Activated CD8-positive, alpha-beta memory T cell treated with anti-CD3 and anti-CD28 coated beads, Interleukin-2, amount 10 ng/mL, durations not matched to agents 7 days and 5 days (primary cell): ENCODE data around the gene WDR77. TPM values are rescaled to one million over a fixed set of nuclear protein-coding genes. Genes with fewer than 3 reads are reported as not detected.

Experiments used
- ATAC-seq: fragments of 150-1000 bp; cut with Tn5 transposase; one replicate; pipeline ENCODE4 v1.10.0; 2021; ENCODE audit warnings: moderate library complexity
- CTCF ChIA-PET: fragments of 350-600 bp; sonication (Branson Sonifier 250); formaldehyde crosslinking; loops from one replicate; lab custom pipeline; 2021; ENCODE audit warnings: antibody characterized with exemption; lab: Charles Lee
- DNase-seq: peaks from one replicate; pipeline ENCODE4 v3.0.0-alpha.2; 2020
- H3K27ac Mint-ChIP-seq: one replicate; pipeline ENCODE4 v1.8.0; 2021; ENCODE audit warnings: mild to moderate bottlenecking, mixed read lengths
- H3K27me3 Mint-ChIP-seq: one replicate; pipeline ENCODE4 v1.8.0; 2021; ENCODE audit warnings: mixed read lengths
- H3K36me3 Mint-ChIP-seq: one replicate; pipeline ENCODE4 v1.8.0; 2021; ENCODE audit warnings: mild to moderate bottlenecking, mixed read lengths
- H3K4me1 Mint-ChIP-seq: one replicate; pipeline ENCODE4 v1.8.0; 2021; ENCODE audit warnings: mixed read lengths
- H3K4me3 Mint-ChIP-seq: one replicate; pipeline ENCODE4 v1.8.0; 2021; ENCODE audit warnings: mild to moderate bottlenecking, moderate library complexity, mixed read lengths
- H3K9me3 Mint-ChIP-seq: one replicate; pipeline ENCODE4 v1.8.0; 2022; ENCODE audit warnings: low read depth, mixed read lengths
- total RNA-seq, 2 experiments: library from RNA; stranded (reverse); gene quantifications; one replicate each; pipeline ENCODE4 v1.2.3, GENCODE V29; 2021

Gene WDR77
- total RNA-seq: 10 to 100 TPM; 29.6 to 37.5 TPM

DNA sequence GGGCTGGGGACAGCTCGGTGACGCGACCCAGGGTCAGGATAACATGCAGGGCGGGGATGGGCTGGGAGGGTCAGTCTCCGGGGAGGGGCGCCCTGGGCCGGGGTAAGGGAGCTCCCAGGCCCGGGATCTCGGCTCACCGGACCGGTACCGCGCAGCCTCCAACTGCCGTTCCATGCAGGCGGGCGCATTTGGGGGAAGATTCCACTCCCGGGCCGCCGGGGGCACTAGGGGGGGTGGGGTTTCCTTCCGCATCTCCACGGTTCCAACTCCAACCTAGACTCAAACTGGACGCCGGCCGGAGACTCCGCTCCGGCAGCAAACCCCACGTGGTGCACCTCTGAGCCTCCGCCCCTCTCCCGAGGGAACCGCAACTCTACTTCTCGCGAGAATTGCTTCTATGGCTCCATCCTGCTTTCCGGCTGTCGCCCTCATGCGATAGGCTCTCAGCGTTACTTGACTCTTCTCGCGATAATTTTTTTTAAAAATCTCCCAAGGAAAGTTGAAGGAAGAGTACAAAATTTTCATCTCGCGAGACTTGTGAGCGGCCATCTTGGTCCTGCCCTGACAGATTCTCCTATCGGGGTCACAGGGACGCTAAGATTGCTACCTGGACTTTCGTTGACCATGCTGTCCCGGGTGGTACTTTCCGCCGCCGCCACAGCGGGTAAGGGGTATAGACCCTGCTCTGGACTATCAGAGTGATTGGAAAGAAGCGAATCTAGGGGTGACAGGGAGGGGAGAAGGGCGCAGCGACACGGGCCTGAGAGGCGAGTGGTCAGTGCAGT, at the start of gene WDR77, which contains the start of gene ATP5PB:
WDR77 (minus strand) TSS at position 339 of the 785 bp plus-strand sequence; CDS start at position 252, 87 bp downstream.
ATP5PB (plus strand) TSS at position 547 of the 785 bp plus-strand sequence; CDS start at position 625, 78 bp downstream.
- peak within 1 kb of the TSS; percentile 98 for H3K4me3 Mint-ChIP-seq
- no peaks in the 10 kb centered on the region for H3K9me3 Mint-ChIP-seq
- no peaks in the 10 kb centered on the region for H3K27me3 Mint-ChIP-seq
- H3K4me1 Mint-ChIP-seq: peaks cover 73% of the 10 kb centered on the region
- peak within 1 kb of the TSS; percentile 94 for H3K27ac Mint-ChIP-seq
- ATAC-seq (peak; percentile 96), DNase-seq (peak; percentile 97)
- CTCF ChIA-PET: interaction anchor here (0.9 to 4.7 kb wide), 10 partner anchors 12 to 306 kb away, joined by 3 to 25 read pairs (median 5); no protein-coding TSS in a partner anchor
- H3K36me3 Mint-ChIP-seq: peaks cover 35% of the 10 kb centered on the region

DNA sequence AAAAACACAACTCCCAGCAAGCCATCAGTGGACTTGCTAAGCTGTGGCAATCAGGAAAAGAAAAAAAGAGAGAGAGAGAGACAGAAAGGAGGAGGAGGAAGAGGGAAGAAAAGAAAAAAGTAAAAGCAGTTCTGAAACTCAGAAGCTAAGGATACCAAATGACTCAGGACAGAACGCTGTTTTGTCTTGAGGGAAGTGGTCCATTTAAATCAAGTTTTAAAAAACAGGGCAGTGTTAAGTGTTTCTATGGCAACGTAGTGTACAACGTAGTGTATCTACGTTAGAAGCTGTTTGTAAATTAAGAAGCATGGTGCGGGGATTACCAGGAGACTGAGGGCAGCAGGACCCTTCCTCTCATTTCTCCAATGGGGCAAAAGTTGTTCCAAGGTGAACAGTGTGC, 48.5 kb upstream of the WDR77 start:
- DNase-seq (no peak), ATAC-seq (no peak)
- peaks cover 30% of the 10 kb centered on the region for H3K4me1 Mint-ChIP-seq
- CTCF ChIA-PET: interaction anchor here (0.9 to 4.5 kb wide), 5 partner anchors 10 to 272 kb away, joined by 3 to 27 read pairs (median 3); no protein-coding TSS in a partner anchor
- peaks cover 35% of the 10 kb centered on the region for H3K36me3 Mint-ChIP-seq
- no peak overlapping the region for H3K27ac Mint-ChIP-seq
- H3K4me3 Mint-ChIP-seq: no peak overlapping the region
- H3K9me3 Mint-ChIP-seq: peaks cover 16% of the 10 kb centered on the region
- H3K27me3 Mint-ChIP-seq: no peaks in the 10 kb centered on the region

DNA sequence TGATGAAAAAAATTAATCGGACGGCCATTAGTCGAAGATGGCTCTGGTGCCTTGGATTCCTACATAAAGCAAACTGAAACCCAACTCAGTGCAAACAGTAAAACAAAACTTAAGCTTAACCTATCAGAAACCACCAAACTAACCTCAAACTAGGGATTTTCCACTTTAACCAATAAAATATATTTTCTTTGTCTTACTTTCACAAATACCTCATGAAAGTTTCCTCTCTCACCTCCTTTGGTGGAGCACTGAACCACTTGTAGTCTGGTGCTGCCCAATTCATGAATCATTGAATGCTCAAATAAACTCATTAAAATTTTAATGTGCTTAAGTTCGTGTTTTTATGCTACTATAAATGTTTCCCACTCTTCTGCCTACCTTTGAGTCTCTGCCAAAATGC, 47.3 kb upstream of the WDR77 start:
- Mint-ChIP-seq H3K9me3 (peaks cover 18% of the 10 kb centered on the region), H3K27me3 (peaks cover 1% of the 10 kb centered on the region), H3K36me3 (peaks cover 36% of the 10 kb centered on the region), H3K4me1 (peaks cover 30% of the 10 kb centered on the region), H3K27ac (no peak overlapping the region), H3K4me3 (no peak overlapping the region)
- CTCF ChIA-PET: interaction anchor here (2.2 to 4.5 kb wide), 3 partner anchors 11 to 20 kb away, joined by 8 to 27 read pairs (median 16); no protein-coding TSS in a partner anchor
- no peak for DNase-seq
- no peak for ATAC-seq

DNA sequence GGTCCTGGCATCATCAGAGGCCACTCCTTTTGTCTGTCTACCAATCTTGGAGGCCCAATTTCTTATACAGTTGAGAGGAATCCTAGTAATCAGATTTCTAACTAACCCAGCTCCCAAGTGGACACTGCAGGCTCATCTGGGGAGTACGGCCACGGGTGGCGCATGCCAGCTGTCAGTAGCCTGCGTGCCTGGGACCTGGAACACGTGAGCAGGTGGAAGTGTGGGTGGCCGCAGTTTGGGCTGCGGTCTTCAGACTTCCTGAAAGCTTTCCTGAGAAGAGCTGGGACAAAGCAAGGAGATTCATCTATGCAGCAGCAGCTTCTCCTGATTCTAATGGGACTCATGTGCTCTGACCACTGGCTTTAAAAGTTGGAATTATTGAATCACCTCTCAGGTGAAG, 42.0 kb upstream of the WDR77 start:
- H3K4me3 Mint-ChIP-seq: no peak overlapping the region
- CTCF ChIA-PET: no interaction called here
- H3K27ac Mint-ChIP-seq: no peak overlapping the region
- ATAC-seq (no peak), DNase-seq (no peak)
- H3K9me3 Mint-ChIP-seq: peaks cover 8% of the 10 kb centered on the region
- peaks cover 3% of the 10 kb centered on the region for H3K4me1 Mint-ChIP-seq
- peaks cover 6% of the 10 kb centered on the region for H3K27me3 Mint-ChIP-seq
- peaks cover 16% of the 10 kb centered on the region for H3K36me3 Mint-ChIP-seq

DNA sequence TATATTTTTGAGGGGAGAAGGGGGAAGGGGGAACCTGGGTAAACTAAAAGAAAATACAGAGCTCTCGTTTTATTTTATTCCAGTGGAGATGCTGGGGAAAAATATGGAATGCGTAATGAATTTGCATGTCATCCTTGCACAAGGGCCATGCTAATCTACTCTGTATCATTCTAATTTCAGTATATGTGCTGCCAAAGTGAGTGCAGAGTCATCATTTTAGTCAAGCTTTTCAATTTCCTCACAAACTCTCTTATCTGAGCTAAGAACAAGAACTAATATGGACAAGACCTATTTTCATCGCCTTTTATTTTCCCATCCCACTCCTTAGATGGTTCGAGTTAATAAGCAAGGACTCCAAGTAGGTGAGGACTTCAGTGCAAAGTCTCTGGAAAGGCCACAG, 41.2 kb upstream of the WDR77 start:
- CTCF ChIA-PET: no interaction called here
- Mint-ChIP-seq H3K27me3 (peaks cover 6% of the 10 kb centered on the region), H3K4me3 (no peak overlapping the region)

DNA sequence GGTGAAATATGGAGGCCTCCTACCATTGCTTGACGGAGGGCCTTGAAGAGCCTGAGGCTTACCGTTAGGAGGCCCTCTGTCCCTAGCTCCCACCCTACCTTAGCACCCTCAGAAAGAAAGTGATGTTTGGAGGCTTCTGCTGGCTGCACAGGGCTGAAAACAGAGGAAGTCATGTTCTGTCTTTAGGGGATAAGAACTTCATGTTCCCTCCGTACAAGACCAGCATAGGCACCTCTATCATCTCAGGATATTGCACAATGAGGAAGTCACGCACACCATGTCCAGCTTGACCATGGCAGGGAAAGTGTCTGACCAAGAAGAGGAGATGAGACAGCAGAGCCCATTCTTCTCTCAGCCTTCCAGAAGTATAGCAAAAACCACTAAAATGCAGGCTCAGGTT, 40.5 kb upstream of the WDR77 start:
- Mint-ChIP-seq H3K36me3 (peaks cover 7% of the 10 kb centered on the region), H3K4me3 (no peak overlapping the region), H3K4me1 (no peaks in the 10 kb centered on the region), H3K9me3 (peaks cover 5% of the 10 kb centered on the region), H3K27ac (no peak overlapping the region), H3K27me3 (peaks cover 6% of the 10 kb centered on the region)
- CTCF ChIA-PET: no interaction called here
- no peak for DNase-seq
- no peak for ATAC-seq

More for the DNA sequence above, 41.2 kb upstream of the WDR77 start:
- DNase-seq (no peak), ATAC-seq (no peak)
- H3K4me1 Mint-ChIP-seq: no peaks in the 10 kb centered on the region
- no peak overlapping the region for H3K27ac Mint-ChIP-seq
- H3K36me3 Mint-ChIP-seq: peaks cover 12% of the 10 kb centered on the region
- H3K9me3 Mint-ChIP-seq: peaks cover 5% of the 10 kb centered on the region

DNA sequence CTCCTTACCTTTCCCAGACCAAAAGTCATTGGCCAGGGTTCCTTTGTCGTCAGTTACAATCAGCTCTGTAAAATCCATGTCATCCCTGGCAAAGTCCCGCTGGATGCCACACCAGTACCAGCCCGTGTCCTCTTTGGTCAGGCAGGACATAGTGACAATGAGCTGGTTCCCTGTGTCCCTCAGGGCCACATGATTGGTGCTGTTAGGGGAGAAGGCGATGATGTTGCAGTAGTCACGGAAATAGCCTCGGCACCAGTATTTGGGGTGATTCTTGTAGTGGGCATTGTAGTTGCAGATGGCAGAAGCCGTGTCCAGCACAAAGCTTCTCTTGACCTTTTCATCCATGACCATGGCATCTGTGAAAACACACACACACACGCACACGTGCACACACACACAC, 39.6 kb upstream of the WDR77 start:
- no peak overlapping the region for H3K27ac Mint-ChIP-seq
- peaks cover 2% of the 10 kb centered on the region for H3K9me3 Mint-ChIP-seq
- no peak overlapping the region for H3K4me3 Mint-ChIP-seq
- no peak for DNase-seq
- peaks cover 1% of the 10 kb centered on the region for H3K36me3 Mint-ChIP-seq
- CTCF ChIA-PET: interaction anchor here (1.1 kb wide), 1 partner anchor 8 kb away, joined by 3 read pairs; no protein-coding TSS in a partner anchor
- no peak for ATAC-seq
- H3K4me1 Mint-ChIP-seq: no peaks in the 10 kb centered on the region
- H3K27me3 Mint-ChIP-seq: peaks cover 7% of the 10 kb centered on the region

DNA sequence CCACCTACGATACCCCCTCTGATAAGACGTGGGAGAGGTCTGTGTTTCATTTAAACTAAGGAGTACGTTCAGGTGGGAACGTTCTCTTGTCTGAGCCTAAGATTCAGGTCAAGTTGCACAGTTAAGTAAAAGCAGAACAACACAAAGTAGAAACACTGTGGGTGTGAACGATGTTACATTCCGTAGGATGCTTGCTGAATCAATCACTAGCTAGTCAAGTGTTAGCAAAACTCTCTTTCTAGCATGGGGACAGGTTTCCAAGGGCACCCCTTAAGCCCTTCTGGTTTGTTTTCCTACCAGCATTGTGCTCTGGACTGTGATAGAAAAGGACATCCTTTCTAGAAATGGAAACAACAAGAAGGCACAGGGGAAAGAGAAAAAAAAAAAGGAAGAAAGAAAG, 38.1 kb upstream of the WDR77 start:
- Mint-ChIP-seq H3K36me3 (no peaks in the 10 kb centered on the region), H3K27me3 (peaks cover 15% of the 10 kb centered on the region), H3K4me1 (no peaks in the 10 kb centered on the region), H3K9me3 (peaks cover under 1% of the 10 kb centered on the region), H3K27ac (no peak overlapping the region), H3K4me3 (no peak overlapping the region)
- no peak for DNase-seq
- CTCF ChIA-PET: no interaction called here
- no peak for ATAC-seq

DNA sequence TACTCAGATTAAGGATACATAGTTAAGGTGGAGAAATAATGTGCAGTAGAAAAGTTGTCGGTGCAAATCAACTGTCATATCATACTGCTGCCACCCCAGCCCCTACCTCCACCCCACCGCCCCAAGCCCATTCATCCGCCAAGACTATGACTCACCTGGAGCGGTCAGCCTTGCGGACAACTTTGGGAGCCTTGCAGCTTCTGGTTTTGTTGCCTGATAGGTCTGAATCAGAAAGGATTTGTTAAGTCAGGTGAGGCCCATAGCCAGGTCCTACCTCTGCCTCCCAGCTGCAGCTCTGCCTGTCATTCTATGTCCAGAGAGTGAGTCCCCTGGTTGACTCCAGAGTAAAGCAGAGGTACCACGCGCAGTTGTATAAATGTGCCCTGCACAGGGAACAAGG, 37.4 kb upstream of the WDR77 start:
- Mint-ChIP-seq H3K4me1 (peaks cover 3% of the 10 kb centered on the region), H3K4me3 (no peak overlapping the region), H3K27me3 (peaks cover 14% of the 10 kb centered on the region), H3K9me3 (no peaks in the 10 kb centered on the region), H3K36me3 (no peaks in the 10 kb centered on the region), H3K27ac (no peak overlapping the region)
- DNase-seq: no peak
- CTCF ChIA-PET: no interaction called here
- ATAC-seq: no peak

DNA sequence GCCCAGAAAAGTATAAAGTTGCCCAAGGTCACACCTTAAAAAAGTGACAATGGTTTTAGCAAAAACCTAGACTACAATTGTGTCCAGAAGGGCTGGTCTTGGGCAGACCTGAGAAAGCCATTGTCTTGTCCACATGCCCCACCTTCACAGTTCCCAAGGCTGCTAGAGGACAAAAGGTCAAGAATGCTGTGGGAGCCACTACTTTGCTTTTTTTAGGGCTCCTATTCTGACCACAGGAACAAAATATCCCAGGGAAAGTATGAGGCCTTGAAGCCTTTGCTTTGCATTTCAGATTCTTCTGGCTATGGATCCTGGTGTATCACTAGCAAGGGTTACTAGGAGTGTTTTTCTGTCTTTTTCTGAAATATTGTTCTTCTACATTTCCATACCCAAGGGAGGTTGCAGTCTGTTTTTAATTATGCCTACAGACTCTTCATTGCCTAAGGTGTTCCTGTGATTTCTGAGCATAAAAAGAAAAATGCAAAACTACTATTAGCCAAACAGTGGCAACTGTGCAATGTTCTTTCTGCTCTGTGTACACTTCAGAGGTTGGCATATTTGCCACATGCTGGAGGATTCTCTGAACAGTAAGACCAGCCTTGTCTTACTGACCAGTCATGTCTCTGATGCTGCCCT, 35.5 kb upstream of the WDR77 start:
- no peak overlapping the region for H3K27ac Mint-ChIP-seq
- DNase-seq: no peak
- H3K4me1 Mint-ChIP-seq: peaks cover 3% of the 10 kb centered on the region
- no peaks in the 10 kb centered on the region for H3K9me3 Mint-ChIP-seq
- no peak overlapping the region for H3K4me3 Mint-ChIP-seq
- H3K36me3 Mint-ChIP-seq: no peaks in the 10 kb centered on the region
- peaks cover 24% of the 10 kb centered on the region for H3K27me3 Mint-ChIP-seq
- CTCF ChIA-PET: interaction anchor here (1.0 to 1.6 kb wide), 3 partner anchors 24 to 271 kb away, joined by 3 to 8 read pairs (median 3); partner anchors contain the start of gene DDX20
- no peak for ATAC-seq

DNA sequence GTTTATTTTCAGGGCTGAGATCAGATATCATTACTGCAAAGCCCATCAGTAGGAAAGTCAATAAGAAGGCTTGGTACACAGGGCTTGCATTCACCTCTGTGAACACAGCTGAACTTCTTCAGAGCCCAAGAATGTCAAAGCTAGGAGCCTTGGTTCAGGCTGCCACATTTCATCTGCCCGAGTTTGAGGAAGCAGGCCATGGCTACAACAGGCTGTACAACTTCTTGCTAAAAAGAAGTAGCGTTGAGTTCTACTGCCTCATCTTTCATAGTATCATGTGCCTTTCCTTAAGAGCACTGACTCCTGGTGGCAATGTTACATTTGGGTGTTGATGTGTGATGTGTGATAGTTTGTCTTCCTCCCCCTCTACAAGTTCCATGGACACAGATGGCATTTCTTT, 34.8 kb upstream of the WDR77 start:
- H3K27me3 Mint-ChIP-seq: peaks cover 27% of the 10 kb centered on the region
- DNase-seq (no peak), ATAC-seq (no peak)
- no peaks in the 10 kb centered on the region for H3K9me3 Mint-ChIP-seq
- no peak overlapping the region for H3K4me3 Mint-ChIP-seq
- CTCF ChIA-PET: interaction anchor here (1.0 to 4.1 kb wide), 2 partner anchors 23 to 271 kb away, joined by 3 to 39 read pairs; partner anchors contain the start of gene DDX20
- H3K36me3 Mint-ChIP-seq: no peaks in the 10 kb centered on the region
- H3K27ac Mint-ChIP-seq: no peak overlapping the region
- peaks cover 3% of the 10 kb centered on the region for H3K4me1 Mint-ChIP-seq

DNA sequence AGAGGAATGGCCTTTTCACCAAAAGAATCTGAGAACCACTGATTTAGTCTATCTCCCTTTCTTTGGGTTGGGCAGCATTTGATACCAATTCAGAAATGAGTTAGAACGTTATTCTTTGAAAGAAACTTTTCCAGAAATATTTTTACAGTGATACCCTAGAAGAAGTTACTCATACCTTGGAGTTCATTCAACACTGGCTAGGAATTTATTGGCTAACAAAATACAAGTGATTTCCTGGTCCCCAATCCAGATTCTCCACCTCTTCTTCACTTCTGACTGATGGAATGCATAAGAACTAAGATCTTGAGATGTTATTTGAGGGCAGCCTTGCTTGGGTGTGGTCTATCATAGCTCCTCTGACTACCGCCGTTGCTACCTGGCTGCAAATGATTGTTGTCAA, 34.1 kb upstream of the WDR77 start:
- H3K4me1 Mint-ChIP-seq: peaks cover 6% of the 10 kb centered on the region
- H3K27ac Mint-ChIP-seq: no peak overlapping the region
- H3K9me3 Mint-ChIP-seq: no peaks in the 10 kb centered on the region
- no peak for DNase-seq
- no peak overlapping the region for H3K4me3 Mint-ChIP-seq
- peaks cover 34% of the 10 kb centered on the region for H3K27me3 Mint-ChIP-seq
- peaks cover 1% of the 10 kb centered on the region for H3K36me3 Mint-ChIP-seq
- ATAC-seq: no peak
- CTCF ChIA-PET: interaction anchor here (1.0 to 4.1 kb wide), 3 partner anchors 15 to 272 kb away, joined by 3 to 39 read pairs (median 16); partner anchors contain the start of gene DDX20
